Measurements from ENCODE around the gene FBXW8.

- no peak for TF ChIP-seq ESRRG (CRISPR knock-in tag; IDR thresholded peaks at IDR 0.05)
- TF ChIP-seq CSRNP3 (CRISPR knock-in tag; IDR thresholded peaks at IDR 0.05), result no peak
- TF ChIP-seq CREB5 (CRISPR knock-in tag; IDR thresholded peaks at IDR 0.05; ENCODE audit: low read depth), result no peak
- no peak for TF ChIP-seq BACH2 (CRISPR knock-in tag; IDR thresholded peaks at IDR 0.05; ENCODE audit: borderline replicate concordance)
- no peak for TF ChIP-seq SNAI2 (CRISPR knock-in tag; IDR thresholded peaks at IDR 0.05)
- no peak for TF ChIP-seq ZC3H10 (CRISPR knock-in tag; IDR thresholded peaks at IDR 0.05)
- TF ChIP-seq CSDC2 (CRISPR knock-in tag; IDR thresholded peaks at IDR 0.05), result no peak
- TF ChIP-seq ZFP3 (CRISPR knock-in tag; IDR thresholded peaks at IDR 0.05), result no peak
- no peak for TF ChIP-seq PPARA (CRISPR knock-in tag; IDR thresholded peaks at IDR 0.05; ENCODE audit: borderline replicate concordance)
Observed at GRCh38 chr12:117010693-117011451, 100.1 kb downstream of the FBXW8 start.
